KOPT-K1 (cell line): ENCODE results near the gene MICAL2.

Experiments
- H3K27ac ChIP-seq: fragments of 200-600 bp; sonication (generic); 2 replicates; pipeline ENCODE4 v1.5.1; 2016; ENCODE audit warnings: antibody characterized with exemption, mild to moderate bottlenecking, low read depth, low read length; ENCODE audit not compliant: poor library complexity, severe bottlenecking
- H3K36me3 ChIP-seq: fragments of 200-600 bp; sonication (generic); 2 replicates; pipeline ENCODE4 v1.5.1; 2017; ENCODE audit warnings: antibody characterized with exemption, mild to moderate bottlenecking, low read length, moderate library complexity; ENCODE audit not compliant: insufficient read depth
- H3K9me3 ChIP-seq: fragments of 200-600 bp; sonication (generic); 2 replicates; pipeline ENCODE4 v1.5.1; 2017; ENCODE audit warnings: antibody characterized with exemption, low read length, mild to moderate bottlenecking; ENCODE audit not compliant: insufficient read depth, poor library complexity, severe bottlenecking

Gene MICAL2

DNA sequence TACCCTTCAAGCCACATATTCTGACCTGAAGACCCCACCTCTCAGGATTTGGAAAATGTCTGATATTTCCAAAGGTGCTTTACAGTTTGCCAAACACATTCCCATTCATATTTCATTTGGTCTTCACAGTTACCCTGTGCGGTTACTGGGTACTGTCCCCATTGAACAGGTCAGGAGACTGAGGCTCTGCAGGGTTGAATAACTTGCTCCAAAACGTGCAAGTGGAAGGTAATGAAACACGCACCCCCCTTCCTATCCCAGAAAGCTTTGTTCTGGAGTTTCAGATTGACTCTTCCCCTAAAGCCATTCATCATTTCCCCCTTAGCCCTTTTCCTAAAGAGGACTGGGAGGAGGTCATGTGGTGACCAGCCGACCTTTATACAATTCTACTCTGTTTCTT is 18.8 kb downstream of the MICAL2 start:
- no peak overlapping the region for H3K27ac ChIP-seq
- no peaks in the 10 kb centered on the region for H3K36me3 ChIP-seq
- H3K9me3 ChIP-seq, result no peaks in the 10 kb centered on the region

DNA sequence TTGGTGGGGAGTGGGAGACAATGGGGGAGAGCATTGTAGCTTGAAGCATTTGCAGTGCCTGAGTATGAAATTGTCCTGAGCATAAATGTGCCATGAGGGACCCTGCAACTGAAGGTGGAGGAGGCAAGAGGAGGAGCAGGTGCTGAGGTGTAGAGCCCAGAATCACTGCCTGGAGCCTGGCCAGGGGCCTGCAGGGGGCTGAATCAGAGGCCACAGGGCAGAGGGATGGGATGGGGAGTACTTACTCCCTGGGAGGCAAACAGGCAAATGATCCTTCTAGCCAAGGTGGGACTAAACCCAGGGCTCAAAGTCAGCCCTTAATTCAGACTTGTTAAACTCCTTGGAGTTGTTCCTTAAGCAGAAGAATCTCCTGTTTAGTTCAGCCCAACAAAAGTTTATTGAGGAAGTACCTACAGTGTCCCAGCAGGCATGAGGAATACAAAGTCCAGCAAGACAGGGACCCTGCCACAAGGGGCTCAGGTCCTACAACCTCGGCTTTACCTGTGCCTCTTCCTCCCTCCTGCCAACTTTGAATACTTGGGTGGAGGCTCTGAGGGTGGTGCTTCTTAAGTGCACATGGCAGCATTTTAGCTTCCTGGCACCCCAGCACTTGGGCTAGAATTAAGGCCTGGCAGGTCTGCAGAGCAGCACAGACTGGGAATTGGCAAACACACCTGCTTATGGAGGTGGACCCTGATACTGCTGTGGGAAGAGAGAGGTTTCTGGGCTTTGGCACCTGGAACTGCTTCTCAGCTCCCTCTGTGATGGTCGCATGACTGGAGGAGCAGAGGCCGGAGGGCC is 20.0 kb downstream of the MICAL2 start:
- H3K9me3 ChIP-seq, result no peaks in the 10 kb centered on the region
- H3K27ac ChIP-seq, result no peak overlapping the region
- H3K36me3 ChIP-seq, result no peaks in the 10 kb centered on the region

DNA sequence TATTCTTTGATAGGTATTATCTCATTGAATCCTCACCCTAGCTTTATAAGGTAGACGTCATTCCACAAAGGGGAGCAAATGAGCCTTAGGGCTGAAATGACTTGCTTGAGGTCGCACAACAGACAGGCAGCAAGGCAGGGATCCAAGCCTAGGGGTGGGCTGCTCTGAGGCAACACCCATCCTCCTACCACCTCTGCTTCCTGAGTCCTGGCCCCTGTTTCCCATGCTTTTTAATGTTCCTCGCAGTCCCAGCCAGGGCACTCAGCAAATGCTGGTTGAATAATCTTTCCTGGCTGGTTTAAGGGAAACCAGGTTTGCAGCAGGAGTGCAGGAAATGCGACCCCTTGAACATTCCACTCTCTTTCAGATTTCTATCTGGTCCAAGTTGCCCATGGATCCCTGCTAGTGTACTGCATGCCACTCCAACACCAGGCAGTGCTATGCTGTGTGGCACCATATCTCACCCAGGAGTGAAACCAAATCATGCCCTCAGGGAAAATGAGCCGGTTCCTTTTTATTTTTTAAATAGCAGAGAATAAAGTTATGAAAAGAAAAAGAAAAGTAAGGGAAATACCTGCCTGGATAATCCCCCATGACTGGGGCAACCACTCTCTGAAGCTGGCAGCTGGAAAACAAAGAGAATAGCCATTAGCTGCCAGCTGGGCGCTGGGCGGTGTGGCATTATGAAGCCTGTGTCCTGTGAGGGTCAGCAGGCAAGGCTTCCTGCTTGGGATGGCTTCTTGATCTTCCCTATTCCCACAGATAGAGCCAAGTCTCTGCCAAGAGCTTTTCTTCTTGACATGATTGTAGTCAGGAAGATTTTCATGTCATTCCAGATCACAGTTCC is 21.8 kb downstream of the MICAL2 start:
- Histone ChIP-seq H3K36me3 (no peaks in the 10 kb centered on the region), H3K27ac (no peak overlapping the region), H3K9me3 (no peaks in the 10 kb centered on the region)

- Histone ChIP-seq H3K9me3 (no peaks in the 10 kb centered on the region), H3K36me3 (no peaks in the 10 kb centered on the region)
Measured at GRCh38 chr11:12132790-12133145, 22.4 kb downstream of the MICAL2 start.

GRCh38 chr11:12133547-12134235 is 23.3 kb downstream of the MICAL2 start:
- Histone ChIP-seq H3K9me3 (no peaks in the 10 kb centered on the region), H3K27ac (peak overlapping the region; percentile 47), H3K36me3 (no peaks in the 10 kb centered on the region)

More at GRCh38 chr11:12132790-12133145, 22.4 kb downstream of the MICAL2 start:
- H3K27ac ChIP-seq, result no peak overlapping the region

- Histone ChIP-seq H3K9me3 (no peaks in the 10 kb centered on the region), H3K27ac (peak overlapping the region; percentile 47), H3K36me3 (no peaks in the 10 kb centered on the region)
Measured at GRCh38 chr11:12134236-12134585, 23.8 kb downstream of the MICAL2 start.

- H3K36me3 ChIP-seq, result no peaks in the 10 kb centered on the region
- H3K9me3 ChIP-seq, result no peaks in the 10 kb centered on the region
- no peak overlapping the region for H3K27ac ChIP-seq
Measured at GRCh38 chr11:12135185-12135584, 24.8 kb downstream of the MICAL2 start.

DNA sequence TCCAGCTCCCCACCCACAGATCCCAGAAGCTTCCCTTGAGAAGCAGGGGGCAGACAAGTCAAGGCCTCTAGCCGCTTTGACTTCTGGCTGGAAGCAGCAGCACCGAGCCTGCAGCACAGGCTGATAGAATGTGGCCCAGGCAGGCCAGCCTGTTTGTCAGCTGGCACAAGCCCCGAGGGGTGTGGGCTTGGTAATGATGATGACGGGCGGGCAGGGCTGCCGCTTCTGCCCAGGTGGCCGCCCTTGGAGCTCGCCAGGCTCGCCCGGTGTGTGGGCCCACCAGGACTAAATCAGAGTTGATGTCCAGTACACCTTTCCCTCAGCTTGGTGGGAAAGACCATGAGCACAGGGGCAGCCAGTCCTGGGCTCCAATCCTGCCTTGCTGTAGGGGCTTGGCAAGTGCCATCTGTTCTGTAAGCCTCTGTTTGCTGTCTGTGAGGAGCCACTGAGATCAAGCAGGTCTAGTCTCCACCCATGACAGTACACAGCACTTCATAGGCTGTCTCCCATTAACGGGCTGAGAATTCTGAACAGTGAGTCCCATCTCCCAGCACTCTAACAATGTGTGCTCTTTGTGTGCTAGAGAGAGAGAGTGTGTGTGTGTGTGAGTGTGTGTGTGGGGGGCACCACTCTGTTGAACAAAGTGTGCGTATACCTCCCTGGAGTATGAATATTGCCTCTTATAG is 26.8 kb downstream of the MICAL2 start:
- H3K36me3 ChIP-seq, result no peaks in the 10 kb centered on the region
- no peak overlapping the region for H3K27ac ChIP-seq
- no peaks in the 10 kb centered on the region for H3K9me3 ChIP-seq

GRCh38 chr11:12137938-12138731 is 27.7 kb downstream of the MICAL2 start:
- Histone ChIP-seq H3K27ac (no peak overlapping the region), H3K9me3 (no peaks in the 10 kb centered on the region), H3K36me3 (no peaks in the 10 kb centered on the region)

GRCh38 chr11:12139144-12139881 is 28.9 kb downstream of the MICAL2 start:
- no peak overlapping the region for H3K27ac ChIP-seq

DNA sequence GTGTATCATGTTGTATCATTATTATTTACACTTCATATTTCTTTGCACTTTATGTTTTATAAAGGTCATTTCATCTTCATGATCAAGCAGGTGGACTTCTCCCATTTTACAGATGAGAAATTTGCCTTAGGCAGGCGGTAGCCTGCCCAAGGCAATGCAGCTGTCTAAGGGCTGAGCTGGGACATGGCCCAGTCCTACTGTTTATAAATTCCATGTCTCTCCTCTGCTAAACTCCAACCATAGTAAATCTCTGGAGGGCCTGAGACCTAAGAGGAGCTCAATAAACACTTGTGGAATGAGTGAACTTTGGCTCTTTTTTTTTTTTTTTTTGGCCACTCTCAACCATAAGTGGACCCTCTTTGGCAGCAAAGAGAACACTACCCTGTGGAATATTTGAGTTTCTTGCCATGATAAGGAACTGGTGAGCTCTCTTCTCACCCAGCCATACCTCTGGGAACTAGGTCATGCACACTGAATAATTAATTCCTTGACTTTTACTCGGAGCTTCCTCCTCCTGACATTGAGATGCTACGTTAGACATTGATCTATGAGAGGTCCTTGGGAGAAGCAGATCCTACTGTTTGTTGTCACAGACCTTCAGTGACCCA is 29.9 kb downstream of the MICAL2 start:
- Histone ChIP-seq H3K36me3 (no peaks in the 10 kb centered on the region), H3K9me3 (no peaks in the 10 kb centered on the region), H3K27ac (no peak overlapping the region)

More at GRCh38 chr11:12139144-12139881, 28.9 kb downstream of the MICAL2 start:
- H3K36me3 ChIP-seq, result no peaks in the 10 kb centered on the region
- no peaks in the 10 kb centered on the region for H3K9me3 ChIP-seq

GRCh38 chr11:12141283-12141682 is 30.9 kb downstream of the MICAL2 start:
- Histone ChIP-seq H3K9me3 (no peaks in the 10 kb centered on the region), H3K27ac (peak overlapping the region; percentile 32), H3K36me3 (no peaks in the 10 kb centered on the region)

GRCh38 chr11:12142176-12142575 is 31.8 kb downstream of the MICAL2 start:
- Histone ChIP-seq H3K36me3 (no peaks in the 10 kb centered on the region), H3K9me3 (no peaks in the 10 kb centered on the region), H3K27ac (peak overlapping the region; percentile 32)
